Activated naive CD4-positive, alpha-beta T cell treated with anti-CD3 and anti-CD28 coated beads, Interleukin-2, amount 10 ng/mL, durations not matched to agents 5 hours and 36 hours (primary cell): ENCODE measurements around the gene EIF3J. TPM values are rescaled to one million over a fixed set of nuclear protein-coding genes. Genes with fewer than 3 reads are reported as not detected.

ENCODE experiments used
- total RNA-seq, 2 experiments: library from RNA; stranded (reverse); gene quantifications; one replicate each; pipeline ENCODE4 v1.2.3, GENCODE V29; 2021

Gene EIF3J, protein sequence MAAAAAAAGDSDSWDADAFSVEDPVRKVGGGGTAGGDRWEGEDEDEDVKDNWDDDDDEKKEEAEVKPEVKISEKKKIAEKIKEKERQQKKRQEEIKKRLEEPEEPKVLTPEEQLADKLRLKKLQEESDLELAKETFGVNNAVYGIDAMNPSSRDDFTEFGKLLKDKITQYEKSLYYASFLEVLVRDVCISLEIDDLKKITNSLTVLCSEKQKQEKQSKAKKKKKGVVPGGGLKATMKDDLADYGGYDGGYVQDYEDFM
- total RNA-seq = 10 to 100 TPM; 79.3 to 81.7 TPM

DNA sequence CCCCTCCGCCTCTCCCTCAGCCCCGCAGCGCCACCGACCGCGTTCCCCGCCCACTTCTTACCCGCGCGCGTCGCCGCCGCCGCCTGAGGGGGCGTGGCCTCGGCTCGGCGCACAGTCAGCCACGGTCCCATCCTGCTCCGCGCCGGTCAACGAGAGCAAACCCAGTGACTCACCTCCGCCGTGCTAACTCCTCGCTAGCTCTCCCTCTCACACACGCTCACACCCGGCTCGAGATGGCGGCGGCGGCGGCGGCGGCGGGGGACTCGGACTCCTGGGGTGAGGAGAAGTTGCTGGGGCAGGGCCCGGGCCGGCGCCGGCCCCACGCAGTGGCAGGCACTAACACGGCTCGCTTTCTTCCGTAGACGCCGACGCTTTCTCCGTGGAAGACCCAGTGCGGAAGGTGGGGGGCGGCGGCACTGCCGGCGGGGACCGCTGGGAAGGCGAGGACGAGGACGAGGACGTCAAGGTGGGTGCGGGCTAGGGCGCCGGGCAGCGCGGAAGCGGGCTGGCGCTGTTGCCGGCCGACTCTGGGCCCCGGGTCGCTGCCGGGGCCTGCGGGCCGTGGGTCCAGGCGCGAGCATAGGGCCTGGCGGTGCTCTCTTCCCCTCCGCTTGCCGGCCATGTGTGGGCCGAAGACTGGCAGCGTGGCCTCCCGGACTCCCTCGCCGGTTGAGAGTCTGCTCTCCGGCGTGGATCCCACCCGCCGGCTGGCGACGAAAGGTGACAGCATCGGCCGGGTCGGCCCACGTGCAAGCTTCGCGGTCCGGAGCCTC lies at the start of gene EIF3J:
TSS of gene EIF3J (plus strand) at position 186 of the 773 bp plus-strand sequence. CDS start at position 234, 48 bp downstream.

Other genes starting within 250 kb of the EIF3J start
- gene GOLM2, start 248.4 kb upstream of the EIF3J start, total RNA-seq = 10 to 100 TPM; 36.8 to 41.8 TPM
- gene CTDSPL2, start 109.5 kb upstream of the EIF3J start, total RNA-seq = 10 to 100 TPM; 61.8 to 70.0 TPM
- gene SPG11, start 126.5 kb downstream of the EIF3J start, total RNA-seq = 10 to 100 TPM; 68.0 to 79.1 TPM
- gene PATL2, start 174.2 kb downstream of the EIF3J start, total RNA-seq = 10 to 100 TPM; 25.5 to 25.8 TPM
- gene B2M, start 174.4 kb downstream of the EIF3J start, total RNA-seq = 1,000 to 10,000 TPM; 7,206 to 7,719 TPM
- gene TRIM69, start 199.4 kb downstream of the EIF3J start, total RNA-seq = 10 to 100 TPM; 42.2 to 42.4 TPM